ENCODE data around the gene ENTPD8.
"Not testable (repeated sequence)": the region's sequence is repeated elsewhere in the genome, so short reads cannot be mapped to it uniquely, and the experiment has no call there.

ENTPD8 gene

DNA sequence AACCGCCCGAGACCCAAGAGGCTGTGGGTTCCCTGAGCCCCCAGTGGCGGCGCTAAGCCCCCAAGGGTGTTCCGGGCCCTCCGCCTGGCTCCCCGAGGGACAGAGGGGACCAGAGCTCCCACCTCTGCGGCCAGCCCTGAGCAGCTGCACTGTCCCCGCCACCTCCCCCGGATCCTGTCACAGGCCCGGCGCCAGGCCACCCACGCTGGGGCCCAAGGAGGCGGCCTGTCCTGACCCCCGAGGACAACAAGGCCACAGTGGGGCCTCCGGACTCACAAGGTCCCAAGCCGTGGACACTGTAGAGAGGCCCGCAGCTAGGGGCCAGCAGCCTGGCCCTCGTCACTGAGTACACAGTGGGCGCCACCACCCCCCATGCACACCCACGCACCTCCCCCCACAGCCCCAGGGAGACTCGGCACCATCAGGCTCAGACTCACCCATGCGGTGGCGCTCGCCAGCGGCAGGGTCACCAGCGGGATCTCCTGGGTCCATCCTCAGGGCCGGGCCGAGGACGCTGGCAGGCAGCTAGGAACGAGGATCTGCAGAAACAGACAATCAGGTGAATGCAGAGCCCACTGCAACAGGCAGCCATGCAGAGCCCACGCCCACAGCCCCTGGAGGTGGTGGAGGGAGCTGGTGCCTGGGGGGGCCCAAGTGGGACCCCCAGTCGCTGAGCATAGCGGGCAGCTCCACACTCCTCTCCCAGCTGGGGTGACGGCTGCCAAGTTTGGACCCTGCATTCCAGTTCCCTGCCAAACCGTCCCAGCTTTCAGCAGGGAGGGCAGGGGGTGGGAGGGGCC lies 46.1 kb downstream of the ENTPD8 start:
- no peak for DNase-seq (ENCODE audit: low read depth in 2 of 2)

DNA sequence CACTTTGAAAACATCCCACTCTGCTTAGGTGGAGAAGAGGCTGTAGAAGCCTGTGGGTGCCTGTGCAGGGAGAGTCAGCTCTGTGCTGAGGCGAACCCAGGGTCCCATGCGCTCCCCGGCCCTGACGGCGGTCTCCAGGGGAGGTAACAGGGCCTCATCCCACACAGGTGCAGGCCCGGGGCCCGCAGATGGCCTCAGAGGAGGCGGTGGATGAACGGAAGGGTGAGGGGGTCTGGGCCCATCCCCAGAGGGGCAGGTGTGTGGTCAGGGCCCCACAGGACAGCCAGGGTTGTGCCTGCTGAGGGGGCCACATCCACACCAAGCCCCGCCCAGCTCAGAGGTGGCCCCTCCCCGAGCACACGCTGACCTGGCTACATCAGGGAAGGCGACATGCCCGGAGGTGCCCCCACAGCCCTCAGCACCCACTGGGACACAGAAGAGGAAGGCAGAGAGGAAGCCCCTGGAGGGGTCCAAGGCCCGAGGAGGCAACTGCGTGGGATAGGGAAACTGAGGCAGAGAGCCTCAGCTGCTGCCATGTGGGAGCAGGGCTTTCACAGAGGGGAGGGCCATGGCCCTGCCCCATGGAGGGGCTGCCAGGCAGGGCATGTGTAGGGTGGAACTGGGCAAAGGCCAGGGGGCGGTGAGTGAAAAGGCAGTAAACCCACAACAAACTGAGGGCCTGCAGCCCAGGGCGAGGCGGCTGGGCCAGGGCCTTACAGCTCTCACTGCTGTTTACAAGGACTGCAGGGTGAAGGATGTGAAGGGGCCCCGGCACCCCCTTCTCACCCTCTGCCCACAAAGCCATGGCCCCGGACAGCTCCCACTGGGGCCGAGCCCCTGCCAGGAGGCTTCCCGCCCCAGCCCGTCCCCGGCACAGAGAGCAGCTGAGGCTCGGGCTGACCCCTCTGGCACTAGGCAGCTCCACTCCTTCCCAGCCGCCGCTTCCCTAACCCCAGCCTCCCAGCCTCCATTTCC lies 47.7 kb downstream of the ENTPD8 start:
- DNase-seq (ENCODE audit: low read depth in 2 of 2), result no peak

GRCh38 chr9:137392232-137393007 lies 48.7 kb downstream of the ENTPD8 start:
- DNase-seq (ENCODE audit: low read depth in 2 of 2), result no peak

- DNase-seq (ENCODE audit: low read depth in 2 of 2), result no peak
These were observed 49.8 kb downstream of the ENTPD8 start for GRCh38 chr9:137391411-137391754.

DNA sequence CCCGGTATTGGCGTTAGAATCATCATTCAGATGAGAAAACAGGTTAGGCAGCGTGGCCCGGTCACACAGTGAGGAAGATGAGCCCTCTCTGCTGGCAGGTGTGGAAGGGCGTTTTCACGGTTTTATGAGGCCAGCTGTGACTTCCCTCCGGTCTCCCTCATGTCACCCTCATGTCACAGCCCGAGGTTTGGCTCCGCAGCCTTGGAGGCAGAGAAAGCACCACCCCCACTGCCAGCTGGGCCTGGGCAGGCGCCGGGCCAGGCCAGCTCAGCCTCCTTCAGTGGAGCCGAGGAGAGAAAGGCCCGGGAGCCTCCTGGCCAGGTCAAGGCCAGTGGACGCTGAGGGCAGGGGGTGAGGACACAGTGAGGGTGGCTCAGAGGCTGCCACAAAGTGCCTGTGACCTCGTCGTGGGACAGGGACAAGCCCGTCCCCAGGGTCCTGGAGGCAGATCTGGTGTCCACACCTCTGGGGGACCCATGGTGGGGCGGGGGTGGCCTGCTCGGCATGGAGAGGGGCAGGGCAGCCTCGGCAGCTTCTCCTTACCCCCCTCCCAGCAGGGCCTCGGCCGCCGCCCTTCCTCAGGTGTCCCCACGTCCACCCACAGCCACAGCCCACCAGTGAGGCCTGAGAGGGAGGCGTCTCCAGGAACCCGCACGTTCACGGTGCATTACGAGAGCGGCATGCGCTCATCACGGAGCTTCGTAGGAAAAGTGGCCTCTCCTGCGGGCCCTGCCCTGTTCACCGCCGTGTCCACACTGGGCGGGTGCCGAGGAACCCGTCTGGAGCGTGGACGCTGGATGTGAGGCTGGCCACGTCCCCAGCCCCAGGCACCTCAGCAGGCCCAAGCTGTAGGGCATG lies 50.4 kb downstream of the ENTPD8 start:
- DNase-seq (ENCODE audit: low read depth in 2 of 2), result no peak

DNA sequence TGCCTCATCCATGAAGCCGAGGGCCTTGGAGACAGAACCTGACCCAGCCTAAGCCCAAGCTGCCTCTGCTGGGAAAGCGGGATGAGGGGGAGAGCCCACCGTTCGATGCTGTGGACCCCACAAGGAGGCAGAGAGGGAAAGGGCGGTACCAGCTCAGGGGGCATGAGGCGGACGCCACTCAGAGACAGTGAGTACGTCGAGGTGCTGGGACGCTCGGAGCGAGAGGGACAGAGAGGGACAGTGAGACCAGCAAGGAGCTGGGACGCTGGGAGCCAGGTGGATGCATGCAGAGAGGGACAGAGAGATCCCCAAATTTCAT lies 51.8 kb downstream of the ENTPD8 start:
- DNase-seq (ENCODE audit: low read depth in 2 of 2), result no peak

DNA sequence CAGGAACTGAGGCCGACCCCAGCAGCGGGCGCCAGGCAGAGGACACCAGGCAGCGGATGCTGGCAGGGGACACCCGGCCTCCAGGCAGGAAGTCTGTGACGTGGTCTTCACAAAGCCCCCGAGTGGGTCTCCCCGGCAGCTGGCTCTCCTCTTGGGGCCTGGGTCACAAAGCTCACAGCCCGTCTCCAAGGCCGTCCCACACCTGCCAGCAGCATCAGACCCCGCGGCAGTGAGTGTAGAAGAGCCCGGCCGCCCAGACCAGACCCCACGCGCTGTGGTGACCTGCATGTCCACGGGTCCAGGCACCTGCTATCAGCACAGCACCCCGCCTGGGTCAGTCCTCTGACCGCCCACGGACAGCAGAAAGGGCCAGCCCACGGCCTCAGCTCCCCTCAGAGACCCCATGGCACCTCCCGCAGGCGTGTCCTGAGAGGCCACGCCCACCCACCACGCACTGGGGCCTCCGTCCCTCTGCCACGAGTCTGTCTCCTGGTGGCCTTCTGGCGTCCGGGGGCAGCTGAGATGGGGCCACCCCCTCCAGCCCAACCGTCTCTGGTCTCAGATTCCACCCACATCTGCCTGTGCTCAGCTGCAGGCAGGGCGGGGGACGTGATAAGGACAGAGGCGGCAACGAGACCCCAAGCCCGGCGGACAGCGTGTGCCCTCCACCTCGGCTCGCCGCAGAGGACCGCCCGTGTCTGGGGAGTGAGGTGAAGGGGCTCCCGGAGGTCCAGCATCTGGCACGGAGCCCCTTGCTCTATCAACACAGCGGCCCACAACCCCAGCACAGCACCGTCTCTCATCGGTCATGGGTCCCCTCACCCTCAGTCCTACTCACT lies 52.3 kb downstream of the ENTPD8 start:
- no peak for DNase-seq (ENCODE audit: low read depth in 2 of 2)

DNA sequence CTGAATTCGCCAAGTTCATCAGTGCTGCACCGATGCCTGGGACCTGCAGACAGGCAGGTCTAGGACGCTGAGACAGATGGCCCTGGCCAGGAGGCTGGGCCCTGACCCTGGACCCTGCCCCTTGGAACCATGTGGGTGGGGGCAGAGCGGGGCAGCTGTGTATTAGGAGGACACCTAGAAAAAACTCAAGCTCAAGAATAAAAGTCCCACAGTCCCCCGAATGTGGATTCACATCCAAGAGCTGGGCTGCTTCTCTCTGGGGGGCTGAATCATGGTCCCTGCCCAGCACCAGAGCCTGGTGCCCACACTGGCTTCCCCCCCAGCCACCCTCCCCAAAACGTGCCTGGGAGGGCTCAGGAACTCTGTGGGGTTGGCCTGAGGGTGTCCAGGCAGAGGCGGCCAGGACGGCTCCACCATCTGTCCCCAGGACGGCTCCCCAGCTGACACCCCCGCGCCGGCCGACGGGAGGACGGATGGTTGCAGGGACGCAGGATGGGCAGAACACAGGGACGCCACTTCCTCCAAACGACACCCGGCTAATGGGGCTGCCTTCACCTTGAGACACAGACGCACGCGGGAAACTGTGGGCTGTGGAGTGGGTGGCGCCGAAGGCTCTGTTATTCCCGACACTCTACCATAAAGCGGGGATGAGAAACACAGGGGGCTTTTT lies 53.1 kb downstream of the ENTPD8 start:
- DNase-seq (ENCODE audit: low read depth in 2 of 2), result no peak

- DNase-seq (ENCODE audit: low read depth in 2 of 2), result no peak
These were observed 53.9 kb downstream of the ENTPD8 start for GRCh38 chr9:137387114-137387890.

GRCh38 chr9:137386507-137387113 lies 54.5 kb downstream of the ENTPD8 start:
- not testable (repeated sequence) for DNase-seq (ENCODE audit: low read depth in 2 of 2)

- no peak for DNase-seq (ENCODE audit: low read depth in 2 of 2)
These were observed 56.0 kb downstream of the ENTPD8 start for GRCh38 chr9:137385061-137385655.

Measured in stimulated activated CD8-positive, alpha-beta memory T cell treated with anti-CD3 and anti-CD28 coated beads, Interleukin-15, amount 100 ng/mL, for 4 hours (primary cell).